ENCODE results near the gene ADGRG3.
A peak's percentile ranks its signal among the peaks of the same experiment; 100 is the strongest.

- TF ChIP-seq ZNF609 (CRISPR knock-in tag; IDR thresholded peaks at IDR 0.05; ENCODE audit: borderline replicate concordance) = no peak
- no peak for TF ChIP-seq OTX1 (CRISPR knock-in tag; IDR thresholded peaks at IDR 0.05)
- no peak for TF ChIP-seq MTA2 (IDR thresholded peaks at IDR 0.05; ENCODE audit: low read depth)
- TF ChIP-seq ZNF146 (CRISPR knock-in tag; IDR thresholded peaks at IDR 0.05; ENCODE audit: unreplicated experiment) = no peak
- no peak for TF ChIP-seq SUPT5H (IDR thresholded peaks at IDR 0.05)
- TF ChIP-seq TAF7 (tag; IDR thresholded peaks at IDR 0.05) = no peak
- no peak for TF ChIP-seq CHD2 (IDR thresholded peaks at IDR 0.05; ENCODE audit: low read depth, low read length)
- TF ChIP-seq ZFP36 (IDR thresholded peaks at IDR 0.05; ENCODE audit: low read depth, low read length, partially characterized antibody) = no peak
- TF ChIP-seq ZNF445 (CRISPR knock-in tag; IDR thresholded peaks at IDR 0.05; ENCODE audit: low read depth) = no peak
- TF ChIP-seq RBFOX2 (IDR thresholded peaks at IDR 0.05; ENCODE audit: low read depth, low read length) = peak; percentile 77
- no peak for TF ChIP-seq SNAPC5 (CRISPR knock-in tag; IDR thresholded peaks at IDR 0.05)
- no peak for TF ChIP-seq POLR2A (conservative IDR thresholded peaks at IDR 0.05)
- no peak for TF ChIP-seq MCM7 (IDR thresholded peaks at IDR 0.05)
- TF ChIP-seq USF2 (CRISPR knock-in tag; IDR thresholded peaks at IDR 0.05) = no peak
These were observed 412 bp upstream of the ADGRG3 start for GRCh38 chr16:57667526-57668262.
